Measurements from ENCODE around the gene ERGIC2.

Gene ERGIC2

DNA sequence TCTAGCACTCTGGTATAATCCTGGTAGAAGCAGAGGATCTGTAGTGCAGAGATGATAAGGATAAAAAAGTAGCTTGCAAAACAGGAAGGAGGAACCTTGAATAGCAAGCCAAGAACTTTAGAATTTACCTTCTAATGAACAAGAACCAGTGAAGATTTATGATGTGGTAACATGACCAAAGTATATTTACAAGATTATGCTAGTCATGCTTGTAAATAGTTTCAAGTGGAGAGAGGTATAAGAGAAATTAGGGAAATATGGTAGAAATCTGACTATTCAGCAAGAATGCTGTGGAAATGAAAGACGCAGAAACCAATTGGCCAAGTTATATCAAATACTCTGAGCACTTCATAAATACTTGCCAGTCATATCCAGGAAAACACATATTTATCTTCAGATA is 47.8 kb downstream of the ERGIC2 start:
- H3K4me3 ChIP-seq (ENCODE audit: insufficient read depth, low read depth, low read length), result no peak overlapping the region
- H3K27ac ChIP-seq (ENCODE audit: insufficient read depth, low read depth, low read length, poor library complexity, severe bottlenecking), result no peak overlapping the region
- H3K4me1 ChIP-seq (ENCODE audit: control insufficient read depth, insufficient read depth, low read length), result no peaks in the 10 kb centered on the region
- H3K27me3 ChIP-seq (ENCODE audit: control insufficient read depth, insufficient read depth, low read length, poor library complexity, severe bottlenecking), result no peaks in the 10 kb centered on the region
- H3K9me3 ChIP-seq (ENCODE audit: control insufficient read depth, low read length), result no peaks in the 10 kb centered on the region
- H3K36me3 ChIP-seq (ENCODE audit: control insufficient read depth, insufficient read depth, low read length), result no peaks in the 10 kb centered on the region
- 0 to 14% methylated on average over 1 of the region's 1 CpG for WGBS, 2 experiments

DNA sequence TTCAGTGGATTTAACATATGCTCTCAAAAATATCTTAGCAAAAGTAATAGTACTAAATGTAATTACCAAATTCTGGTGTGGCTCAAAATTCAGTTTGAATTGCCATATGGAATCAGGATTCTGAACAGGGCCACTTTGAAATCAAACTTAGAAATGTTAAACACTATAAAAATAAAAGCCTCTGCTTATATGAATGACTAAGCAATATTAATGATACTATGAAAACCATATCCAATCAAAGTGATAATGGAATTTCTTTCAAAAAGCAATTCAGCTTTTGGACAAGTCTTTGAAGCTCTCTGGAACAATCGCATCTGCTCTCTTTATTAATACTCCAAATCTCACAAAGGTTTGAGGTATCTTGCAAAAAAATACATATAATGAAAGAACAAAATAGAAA is 51.6 kb downstream of the ERGIC2 start:
- Histone ChIP-seq H3K4me1 (ENCODE audit: control insufficient read depth, insufficient read depth, low read length) (no peaks in the 10 kb centered on the region), H3K4me3 (ENCODE audit: insufficient read depth, low read depth, low read length) (no peak overlapping the region), H3K27me3 (ENCODE audit: control insufficient read depth, insufficient read depth, low read length, poor library complexity, severe bottlenecking) (no peaks in the 10 kb centered on the region), H3K9me3 (ENCODE audit: control insufficient read depth, low read length) (no peaks in the 10 kb centered on the region), H3K36me3 (ENCODE audit: control insufficient read depth, insufficient read depth, low read length) (no peaks in the 10 kb centered on the region), H3K27ac (ENCODE audit: insufficient read depth, low read depth, low read length, poor library complexity, severe bottlenecking) (no peak overlapping the region)
- WGBS, 2 experiments, result 100% methylated on average over 1 of the region's 1 CpG; no CpG with 5 or more reads in 1 of the 2 experiments

DNA sequence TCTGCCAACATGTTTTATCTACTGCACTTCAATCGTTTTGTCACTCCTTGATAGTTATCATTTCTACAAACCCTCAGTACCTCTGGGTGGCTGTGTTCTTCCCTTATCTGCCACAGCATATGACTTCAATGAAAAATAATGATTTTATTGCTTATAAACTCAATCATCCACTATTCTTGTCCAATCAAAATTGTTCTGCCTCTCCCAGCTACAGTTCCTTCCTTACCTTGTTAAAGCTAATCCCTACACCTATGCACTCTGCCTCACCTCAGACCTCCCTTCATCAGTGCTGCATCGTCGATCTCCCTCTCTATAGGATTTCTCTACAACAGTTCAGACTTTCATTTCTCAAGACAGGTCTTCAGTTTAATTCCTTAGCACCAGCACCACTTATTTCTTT is 58.8 kb downstream of the ERGIC2 start:
- no peaks in the 10 kb centered on the region for H3K9me3 ChIP-seq (ENCODE audit: control insufficient read depth, low read length)
- H3K36me3 ChIP-seq (ENCODE audit: control insufficient read depth, insufficient read depth, low read length), result no peaks in the 10 kb centered on the region
- WGBS, 2 experiments, result 91 to 94% methylated on average over 3 of the region's 3 CpGs
- H3K27me3 ChIP-seq (ENCODE audit: control insufficient read depth, insufficient read depth, low read length, poor library complexity, severe bottlenecking), result no peaks in the 10 kb centered on the region
- no peaks in the 10 kb centered on the region for H3K4me1 ChIP-seq (ENCODE audit: control insufficient read depth, insufficient read depth, low read length)
- H3K27ac ChIP-seq (ENCODE audit: insufficient read depth, low read depth, low read length, poor library complexity, severe bottlenecking), result no peak overlapping the region
- H3K4me3 ChIP-seq (ENCODE audit: insufficient read depth, low read depth, low read length), result no peak overlapping the region

DNA sequence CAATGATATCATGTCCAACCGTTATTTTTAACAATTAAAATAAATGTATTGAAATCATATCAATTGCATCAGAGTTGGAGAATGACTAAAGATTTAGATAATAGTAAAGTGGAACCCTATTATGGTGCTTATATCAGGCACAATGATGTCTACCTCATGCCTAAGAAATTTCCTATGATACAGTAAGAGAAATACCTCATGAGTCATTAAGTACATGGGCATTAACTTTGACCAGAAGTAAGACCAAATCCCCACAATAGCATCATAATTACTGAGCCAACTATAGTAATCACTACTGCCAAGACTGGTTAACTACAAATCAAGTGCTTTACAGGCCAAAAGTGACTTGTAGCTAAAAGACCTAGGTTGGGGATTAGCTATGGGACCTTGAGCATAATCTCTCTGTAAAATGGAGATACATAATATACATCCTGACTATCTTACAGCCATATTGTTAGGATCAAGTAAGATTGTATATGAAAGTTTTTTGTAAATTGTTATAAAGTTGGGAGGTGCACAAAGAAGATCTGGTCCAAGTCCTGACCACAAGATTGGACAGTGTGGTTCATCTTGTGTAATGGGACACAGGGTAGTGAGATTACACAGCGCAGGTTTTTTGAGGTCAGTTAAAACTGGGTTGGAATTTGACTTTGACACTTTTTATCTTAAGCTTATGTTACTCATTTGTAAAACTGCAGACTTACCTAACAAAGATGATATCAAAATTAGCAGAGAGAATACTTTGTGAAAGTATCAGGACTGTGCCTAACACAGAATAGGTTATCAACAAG is 60.5 kb downstream of the ERGIC2 start:
- Histone ChIP-seq H3K4me1 (ENCODE audit: control insufficient read depth, insufficient read depth, low read length) (peaks cover 2% of the 10 kb centered on the region), H3K36me3 (ENCODE audit: control insufficient read depth, insufficient read depth, low read length) (no peaks in the 10 kb centered on the region), H3K9me3 (ENCODE audit: control insufficient read depth, low read length) (no peaks in the 10 kb centered on the region), H3K27ac (ENCODE audit: insufficient read depth, low read depth, low read length, poor library complexity, severe bottlenecking) (no peak overlapping the region), H3K4me3 (ENCODE audit: insufficient read depth, low read depth, low read length) (no peak overlapping the region), H3K27me3 (ENCODE audit: control insufficient read depth, insufficient read depth, low read length, poor library complexity, severe bottlenecking) (no peaks in the 10 kb centered on the region)
- WGBS, 2 experiments, result 100% methylated on average over 1 of the region's 2 CpGs

DNA sequence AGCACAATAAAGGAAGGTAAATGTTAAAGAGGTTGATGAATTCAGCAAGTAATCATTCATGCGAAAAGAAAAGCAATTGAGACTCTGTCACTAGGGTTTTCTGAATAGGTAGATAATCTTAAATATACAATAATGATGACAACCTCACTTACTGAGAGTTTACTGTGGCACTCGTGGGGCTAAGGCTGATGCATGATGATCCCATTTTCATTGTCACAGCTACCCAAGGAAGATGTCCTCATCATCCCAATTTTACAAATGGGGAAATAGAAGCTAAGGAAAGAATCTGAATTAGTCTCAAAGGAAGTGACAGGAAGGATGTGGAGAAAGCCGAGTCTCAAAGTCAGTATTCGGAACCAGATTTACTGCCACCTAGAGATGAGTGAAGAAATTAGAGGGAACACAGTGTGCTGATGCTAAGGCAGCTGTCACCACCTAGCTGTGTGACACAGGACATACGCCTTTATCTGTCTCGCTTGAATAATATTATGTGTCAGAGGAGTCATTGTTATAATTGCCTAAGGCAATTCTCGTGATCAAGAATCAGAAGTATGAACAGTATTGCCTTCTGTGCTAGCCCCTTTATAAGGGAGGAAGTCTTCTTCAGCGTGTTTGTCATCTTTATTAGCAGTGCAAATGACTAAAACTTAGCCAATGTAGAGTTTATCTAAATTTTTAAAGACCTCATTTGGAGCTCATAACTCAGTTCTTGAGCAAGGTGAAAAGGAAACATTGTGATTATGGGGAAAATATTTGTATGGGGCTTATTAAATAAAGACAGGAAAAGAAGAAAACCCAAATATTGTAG is 63.2 kb downstream of the ERGIC2 start:
- peaks cover 2% of the 10 kb centered on the region for H3K4me1 ChIP-seq (ENCODE audit: control insufficient read depth, insufficient read depth, low read length)
- 67% methylated on average over 8 of the region's 8 CpGs for WGBS, 2 experiments
- H3K36me3 ChIP-seq (ENCODE audit: control insufficient read depth, insufficient read depth, low read length), result no peaks in the 10 kb centered on the region
- H3K27ac ChIP-seq (ENCODE audit: insufficient read depth, low read depth, low read length, poor library complexity, severe bottlenecking), result no peak overlapping the region
- H3K4me3 ChIP-seq (ENCODE audit: insufficient read depth, low read depth, low read length), result no peak overlapping the region
- H3K27me3 ChIP-seq (ENCODE audit: control insufficient read depth, insufficient read depth, low read length, poor library complexity, severe bottlenecking), result no peaks in the 10 kb centered on the region
- no peaks in the 10 kb centered on the region for H3K9me3 ChIP-seq (ENCODE audit: control insufficient read depth, low read length)

DNA sequence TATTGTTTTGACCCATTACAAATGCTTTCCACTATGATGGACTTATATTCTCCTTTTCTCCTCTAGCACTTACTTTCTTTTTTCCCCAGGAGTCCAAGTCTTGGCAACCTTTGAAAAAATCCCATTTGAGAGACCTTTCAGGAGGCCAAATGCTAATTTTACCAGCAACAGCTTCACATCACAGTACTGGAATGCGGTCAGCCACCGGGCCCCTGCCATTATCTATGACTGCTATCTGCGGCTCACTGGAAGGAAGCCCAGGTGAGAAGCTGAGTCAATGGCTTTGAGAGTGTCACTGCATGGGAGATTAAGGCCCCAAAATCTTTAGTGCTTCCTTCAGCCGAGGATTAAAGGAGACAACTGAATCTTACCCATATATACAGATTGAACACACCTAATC is 64.2 kb downstream of the ERGIC2 start:
- Histone ChIP-seq H3K9me3 (ENCODE audit: control insufficient read depth, low read length) (no peaks in the 10 kb centered on the region), H3K4me3 (ENCODE audit: insufficient read depth, low read depth, low read length) (no peak overlapping the region), H3K27ac (ENCODE audit: insufficient read depth, low read depth, low read length, poor library complexity, severe bottlenecking) (no peak overlapping the region), H3K36me3 (ENCODE audit: control insufficient read depth, insufficient read depth, low read length) (no peaks in the 10 kb centered on the region), H3K4me1 (ENCODE audit: control insufficient read depth, insufficient read depth, low read length) (peaks cover 2% of the 10 kb centered on the region), H3K27me3 (ENCODE audit: control insufficient read depth, insufficient read depth, low read length, poor library complexity, severe bottlenecking) (no peaks in the 10 kb centered on the region)
- 65 to 73% methylated on average over 4 of the region's 4 CpGs for WGBS, 2 experiments

DNA sequence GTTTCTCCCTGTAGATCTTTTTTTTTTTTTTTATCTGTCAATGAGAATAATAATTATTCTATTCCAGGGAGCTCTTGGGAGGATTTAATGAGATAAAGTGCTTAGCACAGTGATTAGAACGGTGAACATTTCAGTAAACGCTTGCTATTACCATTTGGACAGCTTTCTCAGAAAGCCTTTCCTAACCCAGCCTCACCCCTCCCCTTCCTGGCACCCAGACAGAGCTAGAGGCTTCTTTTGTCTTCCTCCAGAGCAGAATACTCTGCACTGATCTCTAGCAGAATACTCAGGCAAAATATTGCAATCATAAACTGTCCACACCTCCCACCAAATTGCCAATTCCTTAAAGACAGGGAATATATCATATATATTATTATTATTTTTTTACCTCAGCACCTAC is 66.6 kb downstream of the ERGIC2 start:
- 90% methylated on average over 2 of the region's 2 CpGs for WGBS, 2 experiments
- H3K27me3 ChIP-seq (ENCODE audit: control insufficient read depth, insufficient read depth, low read length, poor library complexity, severe bottlenecking), result no peaks in the 10 kb centered on the region
- peaks cover 2% of the 10 kb centered on the region for H3K4me1 ChIP-seq (ENCODE audit: control insufficient read depth, insufficient read depth, low read length)

DNA sequence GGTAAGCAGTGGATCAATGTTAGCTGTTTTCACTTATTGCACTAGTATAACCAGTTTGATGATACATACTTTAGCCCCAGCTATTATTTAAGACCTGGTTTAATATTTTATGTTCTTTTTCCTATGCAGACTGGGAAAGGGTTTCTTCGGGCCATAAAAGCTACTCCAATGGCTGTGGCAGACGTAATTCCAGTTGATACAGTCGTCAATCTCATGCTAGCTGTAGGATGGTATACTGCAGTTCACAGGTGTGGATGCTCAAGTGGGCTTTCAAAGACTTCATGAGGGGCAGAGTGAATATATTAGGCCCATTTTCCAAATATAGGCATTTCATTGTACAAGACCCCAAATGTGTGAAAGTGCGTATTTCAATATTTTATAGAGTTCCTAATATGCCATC is 70.1 kb downstream of the ERGIC2 start:
- WGBS, 2 experiments, result 95 to 96% methylated on average over 3 to 4 of the region's 4 CpGs
- H3K27me3 ChIP-seq (ENCODE audit: control insufficient read depth, insufficient read depth, low read length, poor library complexity, severe bottlenecking), result no peaks in the 10 kb centered on the region
- no peaks in the 10 kb centered on the region for H3K9me3 ChIP-seq (ENCODE audit: control insufficient read depth, low read length)
- no peaks in the 10 kb centered on the region for H3K4me1 ChIP-seq (ENCODE audit: control insufficient read depth, insufficient read depth, low read length)
- H3K27ac ChIP-seq (ENCODE audit: insufficient read depth, low read depth, low read length, poor library complexity, severe bottlenecking), result no peak overlapping the region
- H3K4me3 ChIP-seq (ENCODE audit: insufficient read depth, low read depth, low read length), result no peak overlapping the region
- no peaks in the 10 kb centered on the region for H3K36me3 ChIP-seq (ENCODE audit: control insufficient read depth, insufficient read depth, low read length)

More for the DNA sequence above, 66.6 kb downstream of the ERGIC2 start:
- Histone ChIP-seq H3K27ac (ENCODE audit: insufficient read depth, low read depth, low read length, poor library complexity, severe bottlenecking) (no peak overlapping the region), H3K9me3 (ENCODE audit: control insufficient read depth, low read length) (no peaks in the 10 kb centered on the region), H3K36me3 (ENCODE audit: control insufficient read depth, insufficient read depth, low read length) (no peaks in the 10 kb centered on the region), H3K4me3 (ENCODE audit: insufficient read depth, low read depth, low read length) (no peak overlapping the region)

DNA sequence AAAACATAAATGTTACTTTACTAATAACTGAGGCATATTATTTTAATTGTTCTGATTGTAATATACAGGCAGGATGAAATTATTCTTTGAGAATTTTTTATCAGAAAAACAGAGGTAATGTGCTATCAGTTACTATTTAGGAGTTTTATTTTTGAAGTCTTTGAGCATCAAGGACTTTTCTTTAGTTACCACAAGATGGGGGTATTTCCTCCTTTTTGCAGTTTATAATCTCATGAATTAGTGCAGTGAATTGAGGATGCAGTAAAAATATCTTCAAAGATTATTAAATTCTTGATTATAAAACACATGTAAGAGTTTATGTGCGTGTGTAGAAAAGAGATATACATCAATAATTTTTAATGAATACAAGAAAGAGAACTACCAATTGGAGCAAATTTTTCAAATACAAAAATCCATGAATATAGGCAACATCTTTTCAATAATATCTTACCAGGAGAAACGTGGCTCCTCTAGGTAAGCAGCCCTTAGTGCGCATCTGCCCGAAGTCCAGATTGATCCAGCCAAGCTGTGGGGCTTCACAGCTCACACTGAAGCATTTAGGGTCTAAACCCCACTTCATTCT is 71.6 kb downstream of the ERGIC2 start:
- no peaks in the 10 kb centered on the region for H3K4me1 ChIP-seq (ENCODE audit: control insufficient read depth, insufficient read depth, low read length)
- 80 to 81% methylated on average over 3 of the region's 4 CpGs for WGBS, 2 experiments
- no peak overlapping the region for H3K4me3 ChIP-seq (ENCODE audit: insufficient read depth, low read depth, low read length)
- H3K9me3 ChIP-seq (ENCODE audit: control insufficient read depth, low read length), result no peaks in the 10 kb centered on the region
- no peaks in the 10 kb centered on the region for H3K27me3 ChIP-seq (ENCODE audit: control insufficient read depth, insufficient read depth, low read length, poor library complexity, severe bottlenecking)
- no peaks in the 10 kb centered on the region for H3K36me3 ChIP-seq (ENCODE audit: control insufficient read depth, insufficient read depth, low read length)
- no peak overlapping the region for H3K27ac ChIP-seq (ENCODE audit: insufficient read depth, low read depth, low read length, poor library complexity, severe bottlenecking)

DNA sequence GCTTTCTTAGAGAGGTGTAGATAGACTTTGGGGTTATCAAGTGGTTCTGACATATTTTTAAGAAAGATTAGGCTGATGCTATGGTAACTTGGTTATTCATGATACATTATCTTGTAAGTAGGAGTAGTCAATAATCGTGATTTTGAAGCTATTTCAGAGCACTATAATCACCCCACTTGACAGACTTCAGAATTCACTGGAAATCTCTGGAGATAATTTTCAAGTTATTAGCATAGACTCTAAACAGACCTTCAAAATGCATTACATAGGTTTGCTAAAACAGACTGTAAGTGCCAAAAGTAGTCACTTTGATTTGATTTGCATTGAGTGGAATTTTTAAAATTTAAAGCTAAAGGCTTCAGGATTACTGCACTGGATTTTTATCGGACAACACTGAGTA is 74.3 kb downstream of the ERGIC2 start:
- Histone ChIP-seq H3K36me3 (ENCODE audit: control insufficient read depth, insufficient read depth, low read length) (no peaks in the 10 kb centered on the region), H3K27ac (ENCODE audit: insufficient read depth, low read depth, low read length, poor library complexity, severe bottlenecking) (no peak overlapping the region), H3K9me3 (ENCODE audit: control insufficient read depth, low read length) (no peaks in the 10 kb centered on the region), H3K4me3 (ENCODE audit: insufficient read depth, low read depth, low read length) (no peak overlapping the region), H3K27me3 (ENCODE audit: control insufficient read depth, insufficient read depth, low read length, poor library complexity, severe bottlenecking) (no peaks in the 10 kb centered on the region), H3K4me1 (ENCODE audit: control insufficient read depth, insufficient read depth, low read length) (no peaks in the 10 kb centered on the region)
- whole genome bisulfite sequencing, 2 experiments, result 96 to 100% methylated on average over 1 to 2 of the region's 2 CpGs

Data from ectodermal cell (in vitro differentiated cells).